Astrocyte (in vitro differentiated cells and primary cell): ENCODE results near the gene FLNC. TPM values are rescaled to one million over a fixed set of nuclear protein-coding genes. Genes with fewer than 3 reads are reported as not detected.

Source experiments
- DNase-seq: peaks from one replicate; pipeline ENCODE4 v3.0.0-alpha.2; 2010; ENCODE audit warnings: low read depth
- FAIRE-seq: peaks from 2 replicates; lab custom pipeline; 2011; peaks lifted over from hg19 to GRCh38; lab: Jason Lieb, UNC
- H2AFZ ChIP-seq: 2 replicates; pipeline ENCODE4 v1.6.0; 2012; ENCODE audit warnings: low read depth, low read length, inconsistent platforms
- H3K27ac ChIP-seq: 2 replicates; pipeline ENCODE4 v1.5.1; 2011; ENCODE audit warnings: low read depth, low read length, inconsistent platforms
- H3K27me3 ChIP-seq: 2 replicates; pipeline ENCODE4 v1.6.0; 2011; ENCODE audit warnings: low read length, inconsistent platforms; ENCODE audit not compliant: insufficient read depth
- H3K36me3 ChIP-seq: 2 replicates; pipeline ENCODE4 v1.5.1; 2011; ENCODE audit warnings: low read length, inconsistent platforms; ENCODE audit not compliant: insufficient read depth
- H3K4me1 ChIP-seq: 2 replicates; pipeline ENCODE4 v1.5.1; 2011; ENCODE audit warnings: low read length, inconsistent platforms; ENCODE audit not compliant: insufficient read depth
- H3K4me2 ChIP-seq: 2 replicates; pipeline ENCODE4 v1.6.0; 2012; ENCODE audit warnings: low read length, inconsistent platforms
- H3K4me3 ChIP-seq: 2 replicates; pipeline ENCODE4 v1.5.1; 2011; ENCODE audit warnings: low read depth, mild to moderate bottlenecking, low read length, inconsistent platforms; ENCODE audit not compliant: insufficient read depth
- H3K79me2 ChIP-seq: 2 replicates; pipeline ENCODE4 v1.6.0; 2012; ENCODE audit warnings: mild to moderate bottlenecking, low read length, inconsistent platforms; ENCODE audit not compliant: insufficient read depth
- H3K9ac ChIP-seq: 2 replicates; pipeline ENCODE4 v1.6.0; 2012; ENCODE audit warnings: mild to moderate bottlenecking, low read length, inconsistent platforms
- H3K9me3 ChIP-seq: 2 replicates; pipeline ENCODE4 v1.5.1; 2012; ENCODE audit warnings: low read depth, mild to moderate bottlenecking, low read length, inconsistent platforms; ENCODE audit not compliant: insufficient read depth
- H4K20me1 ChIP-seq: 2 replicates; pipeline ENCODE4 v1.6.0; 2012; ENCODE audit warnings: low read length, inconsistent platforms; ENCODE audit not compliant: insufficient read depth
- H3K27ac Mint-ChIP-seq: one replicate; pipeline ENCODE4 v1.8.0; 2021; ENCODE audit warnings: mild to moderate bottlenecking, mixed read lengths; ENCODE audit not compliant: unreplicated experiment
- H3K27me3 Mint-ChIP-seq: one replicate; pipeline ENCODE4 v1.8.0; 2021; ENCODE audit warnings: low read depth, mixed read lengths; ENCODE audit not compliant: unreplicated experiment
- H3K36me3 Mint-ChIP-seq: one replicate; pipeline ENCODE4 v1.8.0; 2021; ENCODE audit warnings: low read depth, mixed read lengths; ENCODE audit not compliant: unreplicated experiment
- H3K4me1 Mint-ChIP-seq: one replicate; pipeline ENCODE4 v1.8.0; 2021; ENCODE audit warnings: low read depth, mixed read lengths; ENCODE audit not compliant: unreplicated experiment
- H3K4me3 Mint-ChIP-seq: one replicate; pipeline ENCODE4 v1.8.0; 2021; ENCODE audit warnings: mild to moderate bottlenecking, moderate library complexity, mixed read lengths; ENCODE audit not compliant: unreplicated experiment
- H3K9me3 Mint-ChIP-seq: one replicate; pipeline ENCODE4 v1.8.0; 2021; ENCODE audit warnings: mild to moderate bottlenecking, mixed read lengths; ENCODE audit not compliant: unreplicated experiment
- CTCF ChIP-seq: IDR thresholded peaks from 2 replicates; pipeline ENCODE4 v1.5.1; 2011; ENCODE audit warnings: low read depth, mild to moderate bottlenecking, inconsistent platforms, low read length, moderate library complexity; ENCODE audit not compliant: insufficient read depth
- EZH2 ChIP-seq: IDR thresholded peaks from 2 replicates; pipeline ENCODE4 v1.6.1; 2012; ENCODE audit warnings: mild to moderate bottlenecking, low read length, inconsistent platforms; ENCODE audit not compliant: insufficient read depth
- total RNA-seq: library from RNA; stranded (reverse); gene quantifications from 2 replicates; pipeline ENCODE4 v1.2.1, GENCODE V29; 2021

The FLNC gene
- total RNA-seq, 1 donor from 2014 or later = 364 TPM

- H3K27ac Mint-ChIP-seq = no peak overlapping the region
- H3K27ac ChIP-seq = no peak overlapping the region
- no peak overlapping the region for H3K9ac ChIP-seq
- H3K4me1 ChIP-seq = no peaks in the 10 kb centered on the region
- H3K4me2 ChIP-seq = no peak overlapping the region
- H4K20me1 ChIP-seq = peaks cover 5% of the 10 kb centered on the region
- H3K27me3 ChIP-seq = no peaks in the 10 kb centered on the region
- H3K9me3 ChIP-seq = no peaks in the 10 kb centered on the region
- no peak for TF ChIP-seq EZH2
- TF ChIP-seq CTCF = no peak
- H3K9me3 Mint-ChIP-seq = no peaks in the 10 kb centered on the region
- H3K36me3 ChIP-seq = no peaks in the 10 kb centered on the region
- H3K27me3 Mint-ChIP-seq = peaks cover 35% of the 10 kb centered on the region
- H3K79me2 ChIP-seq = no peaks in the 10 kb centered on the region
- DNase-seq (no peak), FAIRE-seq (no peak)
- H3K4me1 Mint-ChIP-seq = peaks cover 1% of the 10 kb centered on the region
- no peaks in the 10 kb centered on the region for H3K36me3 Mint-ChIP-seq
- no peak overlapping the region for H3K4me3 ChIP-seq
- no peak overlapping the region for H2AFZ ChIP-seq
- no peak overlapping the region for H3K4me3 Mint-ChIP-seq
Measured at GRCh38 chr7:128875523-128875948, 45.3 kb downstream of the FLNC start.

DNA sequence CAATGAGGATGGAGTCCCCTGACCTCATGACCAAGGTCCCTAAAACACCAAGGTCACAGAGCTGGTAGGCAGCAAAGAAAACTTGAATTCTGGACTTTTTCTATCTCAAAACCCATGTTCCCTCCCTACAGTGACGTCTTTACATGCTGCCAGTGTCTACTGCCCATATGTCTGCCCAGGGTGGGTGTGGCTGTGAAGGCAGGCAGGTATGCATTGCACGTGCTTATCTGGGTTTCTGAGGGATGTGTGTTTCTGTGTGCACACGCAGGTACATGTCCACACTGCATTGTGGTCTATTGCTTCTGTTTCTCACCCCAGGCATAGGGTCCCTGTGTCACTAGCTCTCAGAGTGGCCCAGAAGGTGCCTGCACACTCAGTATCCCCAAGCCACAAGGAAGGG lies 45.9 kb downstream of the FLNC start:
- no peaks in the 10 kb centered on the region for H3K79me2 ChIP-seq
- no peaks in the 10 kb centered on the region for H3K9me3 ChIP-seq
- DNase-seq (no peak), FAIRE-seq (no peak)
- H3K9ac ChIP-seq = no peak overlapping the region
- no peaks in the 10 kb centered on the region for H3K4me1 ChIP-seq
- peaks cover 34% of the 10 kb centered on the region for H3K27me3 Mint-ChIP-seq
- H3K36me3 Mint-ChIP-seq = no peaks in the 10 kb centered on the region
- no peak overlapping the region for H3K4me2 ChIP-seq
- no peak overlapping the region for H3K4me3 ChIP-seq
- no peaks in the 10 kb centered on the region for H3K27me3 ChIP-seq
- no peak overlapping the region for H3K4me3 Mint-ChIP-seq
- no peaks in the 10 kb centered on the region for H4K20me1 ChIP-seq
- no peaks in the 10 kb centered on the region for H3K36me3 ChIP-seq
- no peak overlapping the region for H2AFZ ChIP-seq
- H3K4me1 Mint-ChIP-seq = peaks cover 1% of the 10 kb centered on the region
- H3K27ac ChIP-seq = no peak overlapping the region
- no peak for TF ChIP-seq CTCF
- no peak for TF ChIP-seq EZH2
- H3K9me3 Mint-ChIP-seq = no peaks in the 10 kb centered on the region
- no peak overlapping the region for H3K27ac Mint-ChIP-seq

GRCh38 chr7:128876586-128876977 lies 46.4 kb downstream of the FLNC start:
- no peak overlapping the region for H3K4me3 Mint-ChIP-seq
- H3K4me3 ChIP-seq = no peak overlapping the region
- no peaks in the 10 kb centered on the region for H3K79me2 ChIP-seq
- no peak overlapping the region for H3K27ac Mint-ChIP-seq
- H3K27ac ChIP-seq = no peak overlapping the region
- no peaks in the 10 kb centered on the region for H4K20me1 ChIP-seq
- FAIRE-seq (no peak), DNase-seq (no peak)
- no peaks in the 10 kb centered on the region for H3K36me3 ChIP-seq
- no peaks in the 10 kb centered on the region for H3K9me3 Mint-ChIP-seq
- H3K27me3 ChIP-seq = no peaks in the 10 kb centered on the region
- no peak overlapping the region for H3K4me2 ChIP-seq
- H3K36me3 Mint-ChIP-seq = no peaks in the 10 kb centered on the region
- H3K9me3 ChIP-seq = no peaks in the 10 kb centered on the region
- peaks cover 33% of the 10 kb centered on the region for H3K27me3 Mint-ChIP-seq
- H2AFZ ChIP-seq = no peak overlapping the region
- TF ChIP-seq CTCF (no peak), EZH2 (no peak)
- H3K9ac ChIP-seq = no peak overlapping the region
- no peaks in the 10 kb centered on the region for H3K4me1 ChIP-seq
- H3K4me1 Mint-ChIP-seq = peaks cover 1% of the 10 kb centered on the region
